GM23248 (cell line): Measurements from ENCODE around the gene LRRC28. TPM values are rescaled to one million over a fixed set of nuclear protein-coding genes. Genes with fewer than 3 reads are reported as not detected.

ENCODE experiments used
- DNase-seq: peaks from one replicate; pipeline ENCODE4 v3.0.0-alpha.2; 2015
- H2AFZ ChIP-seq: fragments of 200-600 bp; sonication (generic); 2 replicates; pipeline ENCODE4 v1.6.1; 2016; ENCODE audit warnings: antibody characterized with exemption
- H3F3A ChIP-seq: fragments of 200-600 bp; sonication (generic); 2 replicates; pipeline ENCODE4 v1.6.1; 2016; ENCODE audit warnings: mild to moderate bottlenecking, antibody characterized with exemption, mixed run types; ENCODE audit not compliant: insufficient read depth
- H3K27ac ChIP-seq: fragments of 200-600 bp; sonication (generic); 2 replicates; pipeline ENCODE4 v1.5.1; 2016; ENCODE audit warnings: mild to moderate bottlenecking
- H3K27me3 ChIP-seq: fragments of 200-600 bp; sonication (generic); replicated peaks from 2 replicates; pipeline ENCODE4 v1.6.1; 2016; ENCODE audit warnings: mild to moderate bottlenecking; ENCODE audit not compliant: insufficient read depth
- H3K36me3 ChIP-seq: fragments of 200-600 bp; sonication (generic); 2 replicates; pipeline ENCODE4 v1.6.1; 2016; ENCODE audit warnings: low read depth, mild to moderate bottlenecking
- H3K4me1 ChIP-seq: fragments of 200-600 bp; sonication (generic); 2 replicates; pipeline ENCODE4 v1.6.1; 2016; ENCODE audit warnings: mild to moderate bottlenecking; ENCODE audit not compliant: insufficient read depth
- H3K4me2 ChIP-seq: fragments of 200-600 bp; sonication (generic); one replicate; pipeline ENCODE4 v1.6.1; 2016; ENCODE audit warnings: mild to moderate bottlenecking; ENCODE audit not compliant: unreplicated experiment
- H3K4me3 ChIP-seq: fragments of 200-600 bp; sonication (generic); 2 replicates; pipeline ENCODE4 v1.5.1; 2016; ENCODE audit warnings: mild to moderate bottlenecking
- H3K79me2 ChIP-seq: fragments of 200-600 bp; sonication (generic); 2 replicates; pipeline ENCODE4 v1.6.1; 2016; ENCODE audit warnings: mild to moderate bottlenecking; ENCODE audit not compliant: insufficient read depth
- H3K9ac ChIP-seq: fragments of 200-600 bp; sonication (generic); 2 replicates; pipeline ENCODE4 v1.6.1; 2016; ENCODE audit warnings: mild to moderate bottlenecking
- H3K9me2 ChIP-seq: fragments of 200-600 bp; sonication (generic); 2 replicates; pipeline ENCODE4 v1.6.1; 2016; ENCODE audit warnings: mixed run types, mild to moderate bottlenecking, moderate library complexity; ENCODE audit not compliant: insufficient read depth
- H3K9me3 ChIP-seq: fragments of 200-600 bp; sonication (generic); one replicate; pipeline ENCODE4 v1.6.1; 2017; ENCODE audit warnings: low read depth
- H4K20me1 ChIP-seq: fragments of 200-600 bp; sonication (generic); 2 replicates; pipeline ENCODE4 v1.6.0; 2016; ENCODE audit not compliant: insufficient read depth
- EZH2 ChIP-seq: fragments of 200-600 bp; sonication (generic); IDR thresholded peaks from 2 replicates; pipeline ENCODE4 v1.6.1; 2018; ENCODE audit warnings: antibody characterized with exemption, mild to moderate bottlenecking; ENCODE audit not compliant: insufficient read depth, poor library complexity, severe bottlenecking
- EZH2phosphoT487 ChIP-seq: fragments of 200-600 bp; sonication (generic); IDR thresholded peaks from 2 replicates; pipeline ENCODE4 v1.6.1; 2018; ENCODE audit warnings: antibody characterized with exemption, moderate library complexity, mild to moderate bottlenecking, low read depth; ENCODE audit not compliant: insufficient read depth
- WGBS, 2 experiments: methylation state at CpG; one replicate each; pipeline ENCODE4 v1.1.6; 2015 to 2017; ENCODE audit warnings: low lambda C conversion rate in 2 of 2, low coverage in 1 of 2; ENCODE audit errors: missing lambda C conversion rate in 2 of 2; 5-methylcytosine and 5-hydroxymethylcytosine counted together
- in situ Hi-C: fragments of 300-500 bp; cut with MboI; formaldehyde crosslinking; loops from 2 replicates; pipeline ENCODE4 v1.15.0; 2020
- polyA plus RNA-seq: library from polyadenylated mRNA; unstranded; fragments of >200 nt; fragmentation: Nextera tagmentation; extraction: Ambion mirVana; gene quantifications from 2 replicates; pipeline ENCODE4 v1.2.1, GENCODE V29; 2016
- total RNA-seq: library from RNA; depleted of rRNA; stranded (reverse); fragments of >200 nt; shearing (Covaris generic); gene quantifications from 2 replicates; pipeline ENCODE4 v1.2.3, GENCODE V29; 2014; rRNA removed

LRRC28 gene
- total and polyA plus RNA-seq, 2 experiments from 2014 or later = 18.4 to 30.8 TPM

DNA sequence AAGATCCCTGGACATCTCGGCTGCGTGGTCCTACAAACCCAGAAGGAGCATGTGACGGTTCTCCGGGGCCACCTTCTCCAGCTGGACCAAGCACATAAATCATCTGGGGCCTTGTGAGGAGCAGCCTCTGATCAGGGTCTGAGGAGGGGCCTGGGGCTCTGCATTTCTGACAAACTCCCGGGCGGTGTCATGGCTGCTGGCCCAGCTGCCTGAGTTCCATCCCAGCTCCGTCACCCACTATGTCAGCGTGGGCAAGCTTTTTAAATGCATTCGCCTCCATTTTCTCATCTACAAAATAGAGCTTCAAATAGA lies 188.2 kb downstream of the LRRC28 start:
- no peak for DNase-seq
- no peak overlapping the region for H3K9ac ChIP-seq
- in situ Hi-C loops = no loop called here

GRCh38 chr15:99440029-99440428 lies 188.7 kb downstream of the LRRC28 start:
- Histone ChIP-seq H2AFZ (no peak overlapping the region), H3K9ac (no peak overlapping the region), H3K4me3 (no peak overlapping the region), H3K79me2 (no peaks in the 10 kb centered on the region), H3K36me3 (no peaks in the 10 kb centered on the region), H3K4me1 (peaks cover 25% of the 10 kb centered on the region), H3F3A (no peaks in the 10 kb centered on the region), H3K4me2 (no peak overlapping the region), H3K9me3 (no peaks in the 10 kb centered on the region), H3K27ac (no peak overlapping the region), H3K27me3 (no peaks in the 10 kb centered on the region), H3K9me2 (no peaks in the 10 kb centered on the region), H4K20me1 (no peaks in the 10 kb centered on the region)
- 93 to 94% methylated on average over 8 to 9 of the region's 9 CpGs for WGBS, 2 experiments
- in situ Hi-C loops = no loop called here
- no peak for DNase-seq
- TF ChIP-seq EZH2 (no peak), EZH2phosphoT487 (no peak)

More for the DNA sequence above, 188.2 kb downstream of the LRRC28 start:
- Histone ChIP-seq H3K4me1 (peaks cover 25% of the 10 kb centered on the region), H3K9me2 (no peaks in the 10 kb centered on the region), H3K27ac (no peak overlapping the region), H4K20me1 (no peaks in the 10 kb centered on the region), H3K9me3 (no peaks in the 10 kb centered on the region), H3K79me2 (no peaks in the 10 kb centered on the region), H2AFZ (no peak overlapping the region), H3K4me2 (no peak overlapping the region), H3K4me3 (no peak overlapping the region), H3F3A (no peaks in the 10 kb centered on the region), H3K36me3 (no peaks in the 10 kb centered on the region), H3K27me3 (no peaks in the 10 kb centered on the region)
- WGBS, 2 experiments = 97 to 99% methylated on average over 9 of the region's 9 CpGs
- TF ChIP-seq EZH2phosphoT487 (no peak), EZH2 (no peak)

Other genes starting within 250 kb of the LRRC28 start
- not detected in 2 replicates for gene PGPEP1L, start 243.7 kb upstream of the LRRC28 start, total RNA-seq
- gene PGPEP1L, start 243.7 kb upstream of the LRRC28 start, polyA plus RNA-seq = not detected in 2 replicates
- 0.97 and 1.6 TPM in 2 replicates for gene SYNM, start 146.4 kb upstream of the LRRC28 start, total RNA-seq
- 0.15 and 0.18 TPM in 2 replicates for gene SYNM, start 146.4 kb upstream of the LRRC28 start, polyA plus RNA-seq
- 18.6 and 21.0 TPM in 2 replicates for gene TTC23, start 1.9 kb upstream of the LRRC28 start, total RNA-seq
- gene TTC23, start 1.9 kb upstream of the LRRC28 start, polyA plus RNA-seq = 10.0 and 10.8 TPM in 2 replicates